Breast epithelium (tissue), 4 donors: ENCODE measurements around the gene DDAH2. TPM values are rescaled to one million over a fixed set of nuclear protein-coding genes. Genes with fewer than 3 reads are reported as not detected.

Experiments
- DNase-seq, 2 donors: peaks; one replicate each; pipeline ENCODE4 v3.0.0-alpha.2; 2019; ENCODE audit warnings: low spot score in 2 of 2
- H3K27ac ChIP-seq, 2 donors: fragments of 200-600 bp; sonication (generic) in 1 of 2; one replicate each; pipeline ENCODE4 v1.5.1; 2016 to 2019; ENCODE audit warnings: mild to moderate bottlenecking in 1 of 2
- H3K27me3 ChIP-seq, 2 donors: fragments of 200-600 bp; sonication (generic) in 1 of 2; one replicate each; pipeline versions ENCODE4 v1.5.1 to v1.6.0; 2017 to 2019; ENCODE audit warnings: control low read depth in 1 of 2, mild to moderate bottlenecking in 1 of 2
- H3K36me3 ChIP-seq: fragments of 200-600 bp; one replicate; pipeline ENCODE4 v1.5.1; 2019
- H3K4me1 ChIP-seq, 2 donors: fragments of 200-600 bp; sonication (generic); one replicate each; pipeline ENCODE4 v1.5.1; 2016 to 2019; ENCODE audit warnings: control low read depth in 1 of 2
- H3K4me3 ChIP-seq, 3 donors: fragments of 200-600 bp; sonication (generic); 1 replicate in 2 of 3; 2 replicates in 1 of 3; pipeline ENCODE4 v1.5.1; 2016 to 2019; ENCODE audit warnings: mild to moderate bottlenecking in 3 of 3, moderate library complexity in 2 of 3
- H3K9me3 ChIP-seq, 2 donors: fragments of 200-600 bp; sonication (generic) in 1 of 2; one replicate each; pipeline ENCODE4 v1.5.1; 2016 to 2019; ENCODE audit warnings: control low read depth in 1 of 2
- POLR2A ChIP-seq: fragments of 450-650 bp; IDR thresholded peaks from one replicate; pipeline ENCODE4 v1.6.1; 2016; ENCODE audit warnings: antibody characterized with exemption, mild to moderate bottlenecking, moderate library complexity
- POLR2AphosphoS5 ChIP-seq, 3 donors: sonication (generic); formaldehyde crosslinking; IDR thresholded peaks; one replicate each; pipeline ENCODE4 v1.6.1; 2017; ENCODE audit warnings: antibody characterized with exemption in 3 of 3
- intact Hi-C: fragments of 100-400 bp; cut with DNase I; formaldehyde crosslinking; loops from one replicate; pipeline ENCODE4 v1.15.1; 2023; ENCODE audit warnings: low total_unique reads
- total RNA-seq, 3 donors: library from RNA; depleted of rRNA; stranded (reverse); fragments of >200 nt; gene quantifications; one replicate each; pipeline ENCODE4 v1.1.0, GENCODE V29; 2016
- TF ChIP-seq, protein P1 (sequence below), 3 donors: fragments of 450-650 bp; IDR thresholded peaks; one replicate each; pipeline ENCODE4 v1.5.1; 2016 to 2017; ENCODE audit warnings: antibody characterized with exemption in 3 of 3, mild to moderate bottlenecking in 3 of 3, moderate library complexity in 3 of 3

The DDAH2 gene
- total RNA-seq, 3 donors from 2014 or later, result 100.0 to 212 (median 115) TPM

DNA sequence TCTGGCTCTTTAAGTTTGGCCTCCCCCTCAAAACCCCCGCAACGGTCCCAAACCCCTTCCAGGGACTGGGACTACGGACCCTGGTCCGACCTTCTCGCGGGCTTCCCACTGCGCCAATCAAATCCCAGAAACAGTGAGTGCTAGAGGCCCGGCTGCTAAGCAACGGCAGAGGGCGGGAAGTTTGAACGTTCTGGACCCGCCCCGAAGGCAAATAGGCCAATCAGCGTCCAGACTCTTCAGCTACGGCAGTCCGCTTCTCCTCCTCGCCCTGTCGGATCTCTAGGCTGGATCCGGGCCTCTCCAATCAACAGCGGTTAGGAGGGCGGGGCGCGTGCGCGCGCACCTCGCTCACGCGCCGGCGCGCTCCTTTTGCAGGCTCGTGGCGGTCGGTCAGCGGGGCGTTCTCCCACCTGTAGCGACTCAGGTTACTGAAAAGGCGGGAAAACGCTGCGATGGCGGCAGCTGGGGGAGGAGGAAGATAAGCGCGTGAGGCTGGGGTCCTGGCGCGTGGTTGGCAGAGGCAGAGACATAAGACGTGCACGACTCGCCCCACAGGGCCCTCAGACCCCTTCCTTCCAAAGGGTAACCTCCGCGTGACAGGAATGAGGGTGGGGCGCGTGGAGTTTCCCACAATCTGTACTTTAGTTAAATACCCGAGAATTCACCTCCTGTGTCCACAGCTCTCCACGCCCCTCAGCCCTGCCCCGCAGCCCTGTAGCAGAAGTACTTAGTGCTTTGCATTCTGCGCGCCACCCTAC, 10.7 kb upstream of the DDAH2 start, which contains the start of gene MSH5:
MSH5 (plus strand) TSS at position 367 of the 758 bp plus-strand sequence. CDS start 462 bp downstream, outside the sequence.
- H3K36me3 ChIP-seq, result no peaks in the 10 kb centered on the region
- H3K9me3 ChIP-seq, result no peaks in the 10 kb centered on the region
- peaks cover 8 to 27% of the 10 kb centered on the region in 2 donors for H3K4me1 ChIP-seq
- TF ChIP-seq, protein P1, sequence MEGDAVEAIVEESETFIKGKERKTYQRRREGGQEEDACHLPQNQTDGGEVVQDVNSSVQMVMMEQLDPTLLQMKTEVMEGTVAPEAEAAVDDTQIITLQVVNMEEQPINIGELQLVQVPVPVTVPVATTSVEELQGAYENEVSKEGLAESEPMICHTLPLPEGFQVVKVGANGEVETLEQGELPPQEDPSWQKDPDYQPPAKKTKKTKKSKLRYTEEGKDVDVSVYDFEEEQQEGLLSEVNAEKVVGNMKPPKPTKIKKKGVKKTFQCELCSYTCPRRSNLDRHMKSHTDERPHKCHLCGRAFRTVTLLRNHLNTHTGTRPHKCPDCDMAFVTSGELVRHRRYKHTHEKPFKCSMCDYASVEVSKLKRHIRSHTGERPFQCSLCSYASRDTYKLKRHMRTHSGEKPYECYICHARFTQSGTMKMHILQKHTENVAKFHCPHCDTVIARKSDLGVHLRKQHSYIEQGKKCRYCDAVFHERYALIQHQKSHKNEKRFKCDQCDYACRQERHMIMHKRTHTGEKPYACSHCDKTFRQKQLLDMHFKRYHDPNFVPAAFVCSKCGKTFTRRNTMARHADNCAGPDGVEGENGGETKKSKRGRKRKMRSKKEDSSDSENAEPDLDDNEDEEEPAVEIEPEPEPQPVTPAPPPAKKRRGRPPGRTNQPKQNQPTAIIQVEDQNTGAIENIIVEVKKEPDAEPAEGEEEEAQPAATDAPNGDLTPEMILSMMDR (IDR thresholded peaks at IDR 0.05), result no peak
- TF ChIP-seq POLR2AphosphoS5 (IDR thresholded peaks at IDR 0.05) (peak; percentile 31 to 65 (median 55)), POLR2A (peak; percentile 78)
- H3K4me3 ChIP-seq, result peak within 1 kb of the TSS; percentile 69 to 84 (median 80)
- intact Hi-C loops, result no loop called here
- H3K27ac ChIP-seq, result peak within 1 kb of the TSS; percentile 95 to 96
- DNase-seq, result peak; percentile 99
- H3K27me3 ChIP-seq, result no peaks in the 10 kb centered on the region

DNA sequence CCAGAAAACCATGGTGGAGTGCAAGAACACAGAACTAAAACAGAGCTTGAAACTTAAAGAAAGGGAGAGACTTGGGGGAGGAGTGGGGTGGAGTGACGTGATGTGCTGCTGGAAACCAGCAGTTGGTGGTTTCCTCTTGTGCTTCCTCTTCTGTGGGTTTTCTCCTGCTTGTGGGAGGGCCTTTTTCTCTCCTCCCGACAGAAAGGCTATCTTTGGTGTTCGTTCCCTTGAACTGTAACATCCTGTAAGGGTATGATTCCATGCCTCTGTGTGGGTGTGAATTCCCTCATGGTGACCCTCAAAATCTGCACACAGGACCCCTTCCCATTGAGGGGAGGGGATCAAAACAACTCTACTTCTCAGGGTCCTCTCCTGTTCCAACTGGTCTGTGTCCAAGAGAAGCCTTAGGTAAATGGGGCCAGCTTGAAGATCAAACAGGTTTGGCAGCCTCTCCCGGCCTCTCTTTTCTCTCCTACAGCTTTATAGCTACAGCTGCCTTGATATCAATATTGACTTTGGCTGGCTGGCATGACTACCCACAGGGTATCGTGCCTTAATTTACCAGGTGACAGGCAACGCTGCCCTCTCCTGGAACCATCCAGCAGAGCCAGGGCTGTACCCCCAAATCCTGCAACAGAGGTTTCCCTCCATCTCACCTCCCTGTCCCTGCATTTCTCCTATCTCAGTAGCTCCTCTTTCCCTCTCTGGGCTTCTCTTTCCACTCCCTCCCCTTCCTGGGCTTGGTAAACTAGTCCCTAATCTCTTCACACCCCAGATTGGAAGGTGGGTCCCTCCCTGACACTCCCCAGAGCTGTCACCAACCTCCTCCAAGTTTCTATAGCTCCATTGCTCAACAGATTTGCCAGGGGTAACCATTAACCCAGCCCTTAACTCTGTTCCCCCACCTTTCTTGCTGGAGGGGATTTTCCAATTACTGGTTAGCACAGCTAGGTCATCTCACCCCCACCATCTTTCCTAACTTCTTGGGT, 9.2 kb upstream of the DDAH2 start:
- Histone ChIP-seq H3K4me3 (peak overlapping the region in 2 of 3 donors; percentile 7 to 42), H3K36me3 (no peaks in the 10 kb centered on the region), H3K27ac (peak overlapping the region; percentile 95 to 96), H3K9me3 (no peaks in the 10 kb centered on the region), H3K4me1 (peaks cover 14 to 35% of the 10 kb centered on the region in 2 donors), H3K27me3 (no peaks in the 10 kb centered on the region)
- intact Hi-C loops, result no loop called here
- DNase-seq, result peak; percentile 74 to 81
- no peak for TF ChIP-seq POLR2A
- TF ChIP-seq, protein P1 (IDR thresholded peaks at IDR 0.05), result peak in 2 of 3 donors; percentile 16 to 46
- TF ChIP-seq POLR2AphosphoS5 (IDR thresholded peaks at IDR 0.05), result no peak

DNA sequence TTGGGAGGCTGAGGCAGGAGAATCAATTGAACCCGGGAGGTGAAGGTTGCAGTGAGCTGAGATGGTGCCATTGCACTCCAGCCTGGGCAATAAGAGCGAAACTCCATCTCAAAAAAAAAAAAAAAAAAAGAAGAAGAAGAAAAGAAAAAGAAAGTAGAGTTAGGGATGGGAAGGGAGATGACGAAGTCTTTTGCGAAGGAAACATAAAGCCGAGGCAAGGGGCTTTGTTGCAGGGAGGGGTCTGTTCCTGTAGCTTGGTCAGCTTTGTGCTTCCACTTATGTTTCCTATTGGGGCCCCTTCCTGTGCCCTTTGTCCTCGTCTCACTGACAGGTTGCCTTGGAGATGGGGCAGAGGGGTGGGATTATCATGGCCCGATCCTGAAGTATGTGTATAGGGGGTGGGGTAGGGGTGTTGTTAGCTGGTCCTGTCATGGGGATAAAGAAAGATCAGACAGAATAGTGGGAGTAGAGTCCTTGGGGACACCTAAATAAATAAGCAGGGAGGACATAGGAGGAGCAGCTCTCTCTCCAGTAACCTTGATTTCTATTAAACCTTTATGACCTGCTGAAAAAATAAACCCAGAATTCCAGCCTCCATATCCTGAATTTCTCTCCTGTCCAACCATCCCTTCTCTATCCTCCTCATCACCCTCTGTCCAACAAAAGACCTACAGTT, 8.4 kb upstream of the DDAH2 start:
- no peaks in the 10 kb centered on the region for H3K27me3 ChIP-seq
- H3K36me3 ChIP-seq, result no peaks in the 10 kb centered on the region
- no peaks in the 10 kb centered on the region for H3K9me3 ChIP-seq
- intact Hi-C loops, result no loop called here
- peaks cover 14 to 35% of the 10 kb centered on the region in 2 donors for H3K4me1 ChIP-seq
- peak overlapping the region; percentile 95 to 96 for H3K27ac ChIP-seq
- TF ChIP-seq, protein P1 (IDR thresholded peaks at IDR 0.05), result no peak
- TF ChIP-seq POLR2A, result no peak
- no peak for TF ChIP-seq POLR2AphosphoS5 (IDR thresholded peaks at IDR 0.05)
- DNase-seq, result no peak
- H3K4me3 ChIP-seq, result peak overlapping the region in 2 of 3 donors; percentile 7 to 75

DNA sequence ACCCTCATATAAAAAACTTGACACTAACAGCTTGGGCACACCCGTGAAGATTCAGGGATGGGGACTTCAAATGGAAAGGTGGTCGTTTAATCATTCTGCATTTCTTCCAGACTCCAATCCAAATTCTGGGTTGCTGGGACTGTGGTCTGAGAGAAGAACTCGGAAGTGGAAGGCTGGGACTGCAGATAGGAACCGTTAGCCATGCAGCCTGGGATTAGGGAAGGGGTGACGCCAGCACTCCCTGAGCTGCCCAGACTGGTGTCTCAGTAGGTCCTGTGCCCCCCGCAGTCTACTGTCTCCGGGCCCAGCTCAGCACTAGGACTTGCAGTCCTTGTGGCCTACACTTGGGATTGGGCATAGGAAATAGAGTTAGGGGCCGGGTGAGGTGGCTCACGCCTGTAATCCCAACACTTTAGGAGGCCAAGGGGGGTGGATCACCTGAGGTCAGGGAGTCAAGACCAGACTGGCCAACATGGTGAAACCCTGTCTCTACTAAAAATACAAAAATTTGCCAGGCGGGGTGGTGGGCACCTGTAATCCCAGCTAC, 7.7 kb upstream of the DDAH2 start:
- Histone ChIP-seq H3K36me3 (no peaks in the 10 kb centered on the region), H3K4me3 (peak overlapping the region; percentile 68 to 76 (median 75)), H3K4me1 (peaks cover 14 to 35% of the 10 kb centered on the region in 2 donors), H3K9me3 (no peaks in the 10 kb centered on the region), H3K27me3 (no peaks in the 10 kb centered on the region), H3K27ac (peak overlapping the region; percentile 95 to 96)
- DNase-seq, result no peak
- TF ChIP-seq, protein P1 (IDR thresholded peaks at IDR 0.05), result no peak
- no peak for TF ChIP-seq POLR2A
- TF ChIP-seq POLR2AphosphoS5 (IDR thresholded peaks at IDR 0.05), result no peak
- intact Hi-C loops, result no loop called here
